Neuronal stem cell (in vitro differentiated cells): ENCODE measurements around the gene RANBP3.

Source experiments
- DNase-seq: peaks from one replicate; pipeline ENCODE4 v3.0.0-alpha.2; 2013; ENCODE audit warnings: low spot score
- H2AFZ ChIP-seq: one replicate; pipeline ENCODE4 v1.6.1; 2013; ENCODE audit warnings: mild to moderate bottlenecking, low read length, inconsistent platforms
- H2AK5ac ChIP-seq: 2 replicates; pipeline ENCODE4 v1.6.1; 2013; ENCODE audit warnings: low read depth, mild to moderate bottlenecking, inconsistent platforms, low read length, moderate library complexity, mixed read lengths
- H2BK120ac ChIP-seq: 2 replicates; pipeline ENCODE4 v1.6.1; 2013; ENCODE audit warnings: low read depth, mild to moderate bottlenecking, inconsistent platforms, low read length, moderate library complexity, mixed read lengths
- H2BK12ac ChIP-seq: one replicate; pipeline ENCODE4 v1.6.1; 2013; ENCODE audit warnings: low read length, inconsistent platforms
- H2BK15ac ChIP-seq: 2 replicates; pipeline ENCODE4 v1.6.1; 2013; ENCODE audit warnings: mild to moderate bottlenecking, low read length, inconsistent platforms, mixed read lengths
- H2BK5ac ChIP-seq: one replicate; pipeline ENCODE4 v1.6.1; 2013; ENCODE audit warnings: inconsistent platforms, mild to moderate bottlenecking, low read length, moderate library complexity
- H3K14ac ChIP-seq: one replicate; pipeline ENCODE4 v1.6.1; 2013; ENCODE audit warnings: low read length, inconsistent platforms
- H3K18ac ChIP-seq: 2 replicates; pipeline ENCODE4 v1.6.1; 2013; ENCODE audit warnings: low read length, inconsistent platforms
- H3K23ac ChIP-seq: 2 replicates; pipeline ENCODE4 v1.6.1; 2013; ENCODE audit warnings: low read depth, mild to moderate bottlenecking, mixed read lengths, low read length, inconsistent platforms; ENCODE audit not compliant: poor library complexity
- H3K27ac ChIP-seq: replicated peaks from 3 replicates; pipeline ENCODE4 v1.5.1; 2013; ENCODE audit warnings: low read length, inconsistent platforms
- H3K27me3 ChIP-seq, 3 experiments: 2 replicates each; pipeline ENCODE4 v1.6.1; 2013; ENCODE audit warnings: low read length in 3 of 3, mild to moderate bottlenecking in 2 of 3, inconsistent platforms in 1 of 3, low read depth in 1 of 3, mixed read lengths in 1 of 3, moderate library complexity in 1 of 3; ENCODE audit not compliant: control insufficient read depth in 3 of 3, insufficient read depth in 3 of 3
- H3K36me3 ChIP-seq, 2 donors: replicated peaks in 1 of 2; 2 replicates each; pipeline ENCODE4 v1.6.1; 2013; ENCODE audit warnings: low read length in 2 of 2; ENCODE audit not compliant: control insufficient read depth in 2 of 2, insufficient read depth in 2 of 2
- H3K4ac ChIP-seq: 2 replicates; pipeline ENCODE4 v1.6.1; 2013; ENCODE audit warnings: inconsistent platforms, mild to moderate bottlenecking, low read length, moderate library complexity
- H3K4me1 ChIP-seq, 2 donors: 1 replicate in 1 of 2; 2 replicates in 1 of 2; pipeline ENCODE4 v1.6.1; 2013; ENCODE audit warnings: low read length in 2 of 2, low read depth in 1 of 2; ENCODE audit not compliant: control insufficient read depth in 2 of 2, insufficient read depth in 1 of 2
- H3K4me2 ChIP-seq: one replicate; pipeline ENCODE4 v1.6.1; 2013; ENCODE audit warnings: mild to moderate bottlenecking, low read length, inconsistent platforms; ENCODE audit not compliant: insufficient read depth, poor library complexity, severe bottlenecking
- H3K4me3 ChIP-seq, 2 donors: 2 replicates each; pipeline ENCODE4 v1.5.1; 2013; ENCODE audit warnings: low read length in 2 of 2, mild to moderate bottlenecking in 2 of 2, inconsistent platforms in 1 of 2, moderate library complexity in 1 of 2
- H3K79me1 ChIP-seq: one replicate; pipeline ENCODE4 v1.6.1; 2013; ENCODE audit warnings: low read depth, mild to moderate bottlenecking, inconsistent platforms, low read length, moderate library complexity
- H3K9ac ChIP-seq: one replicate; pipeline ENCODE4 v1.6.1; 2013; ENCODE audit warnings: mild to moderate bottlenecking, low read depth, low read length, inconsistent platforms; ENCODE audit not compliant: poor library complexity
- H3K9me3 ChIP-seq, 2 donors: replicated peaks in 1 of 2; 2 replicates each; pipeline versions ENCODE3 to v1.6.1; 2013; ENCODE audit warnings: low read length in 2 of 2, mild to moderate bottlenecking in 2 of 2, inconsistent platforms in 1 of 2, low read depth in 1 of 2, mixed read lengths in 1 of 2, moderate library complexity in 1 of 2; ENCODE audit not compliant: control insufficient read depth in 2 of 2, insufficient read depth in 1 of 2
- H4K8ac ChIP-seq: one replicate; pipeline ENCODE4 v1.6.1; 2013; ENCODE audit warnings: low read depth, mild to moderate bottlenecking, inconsistent platforms, low read length, moderate library complexity
- H4K91ac ChIP-seq: one replicate; pipeline ENCODE4 v1.6.1; 2013; ENCODE audit warnings: low read length, low read depth, mild to moderate bottlenecking, inconsistent platforms; ENCODE audit not compliant: poor library complexity
- WGBS, 2 donors: extraction: QIAGEN DNeasy Blood & Tissue Kit; methylation state at CpG; one replicate each; pipeline ENCODE4 v1.1.7; 2013; ENCODE audit warnings: missing lambda C conversion rate in 2 of 2, mixed read lengths in 1 of 2; ENCODE audit not compliant: insufficient read length in 2 of 2, insufficient replicate concordance in 1 of 2; ENCODE audit errors: extremely low coverage in 2 of 2; 5-methylcytosine and 5-hydroxymethylcytosine counted together

RANBP3 gene

GRCh38 chr19:5967571-5967970 is 10.4 kb downstream of the RANBP3 start:
- Histone ChIP-seq H4K8ac (no peak overlapping the region), H4K91ac (no peak overlapping the region), H2AK5ac (no peak overlapping the region), H2BK15ac (no peak overlapping the region), H2BK120ac (no peak overlapping the region), H3K23ac (no peak overlapping the region), H3K9ac (no peak overlapping the region), H3K18ac (no peak overlapping the region), H2BK12ac (no peak overlapping the region), H3K4me2 (no peak overlapping the region), H3K9me3 (no peaks in the 10 kb centered on the region), H2BK5ac (no peak overlapping the region), H3K79me1 (peaks cover 28% of the 10 kb centered on the region), H3K27ac (no peak overlapping the region), H3K14ac (no peak overlapping the region), H3K4ac (no peak overlapping the region), H3K27me3 (no peaks in the 10 kb centered on the region), H3K36me3 (peaks cover 4 to 47% of the 10 kb centered on the region in 2 donors), H3K4me1 (peaks cover 6 to 14% of the 10 kb centered on the region in 2 donors), H2AFZ (no peak overlapping the region), H3K4me3 (no peak overlapping the region)
- WGBS, 2 donors, result no CpG with 5 or more reads among the region's 7 CpGs
- no peak for DNase-seq

- Histone ChIP-seq H3K4me1 (peaks cover 10 to 20% of the 10 kb centered on the region in 2 donors), H3K9ac (no peak overlapping the region)
These were observed 11.0 kb downstream of the RANBP3 start for GRCh38 chr19:5966941-5967340.

DNA sequence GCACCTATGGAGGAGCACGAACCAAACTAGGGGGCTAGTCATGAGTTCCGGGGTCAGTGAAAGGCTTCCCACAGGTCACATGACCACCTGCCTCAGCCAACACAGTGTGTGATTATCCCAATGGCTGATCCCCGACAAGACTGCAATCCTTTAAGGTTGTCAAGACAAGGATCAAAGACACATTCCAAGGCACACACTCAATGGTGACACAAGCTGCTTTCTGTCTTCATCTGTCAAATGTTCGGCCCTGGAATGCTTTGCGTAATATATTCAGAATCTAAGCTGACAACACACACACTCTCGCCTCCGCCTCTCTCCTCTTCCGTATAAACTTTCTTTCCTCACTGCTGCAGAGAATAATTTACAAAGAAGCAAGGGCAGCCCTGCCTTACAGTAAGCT is 11.7 kb downstream of the RANBP3 start:
- no peak overlapping the region for H3K27ac ChIP-seq
- H3K27me3 ChIP-seq, result no peaks in the 10 kb centered on the region
- DNase-seq, result no peak

More at GRCh38 chr19:5966941-5967340, 11.0 kb downstream of the RANBP3 start:
- Histone ChIP-seq H3K36me3 (peaks cover 4 to 41% of the 10 kb centered on the region in 2 donors), H3K4ac (no peak overlapping the region), H3K27ac (no peak overlapping the region), H2BK5ac (no peak overlapping the region), H4K8ac (no peak overlapping the region), H4K91ac (no peak overlapping the region), H3K23ac (no peak overlapping the region), H3K9me3 (no peaks in the 10 kb centered on the region), H3K4me2 (no peak overlapping the region), H2AK5ac (no peak overlapping the region), H2BK120ac (no peak overlapping the region), H2AFZ (no peak overlapping the region), H3K27me3 (no peaks in the 10 kb centered on the region), H3K4me3 (no peak overlapping the region), H3K18ac (no peak overlapping the region), H2BK15ac (no peak overlapping the region), H3K14ac (no peak overlapping the region), H3K79me1 (peaks cover 25% of the 10 kb centered on the region), H2BK12ac (no peak overlapping the region)
- no peak for DNase-seq
- no CpG with 5 or more reads among the region's 9 CpGs for WGBS, 2 donors

GRCh38 chr19:5964816-5965565 is 12.9 kb downstream of the RANBP3 start:
- Histone ChIP-seq H2BK120ac (no peak overlapping the region), H2AFZ (no peak overlapping the region), H3K9me3 (no peaks in the 10 kb centered on the region), H3K4ac (no peak overlapping the region), H2BK15ac (no peak overlapping the region), H4K8ac (no peak overlapping the region), H3K4me1 (peaks cover 12 to 20% of the 10 kb centered on the region in 2 donors), H3K14ac (no peak overlapping the region), H4K91ac (no peak overlapping the region), H3K23ac (no peak overlapping the region), H3K79me1 (peaks cover 31% of the 10 kb centered on the region), H3K18ac (no peak overlapping the region), H3K4me3 (no peak overlapping the region), H2BK12ac (no peak overlapping the region), H3K27ac (no peak overlapping the region), H2BK5ac (no peak overlapping the region), H3K4me2 (no peak overlapping the region), H2AK5ac (no peak overlapping the region), H3K36me3 (peaks cover 2 to 33% of the 10 kb centered on the region in 2 donors), H3K27me3 (no peaks in the 10 kb centered on the region), H3K9ac (no peak overlapping the region)
- no CpG with 5 or more reads among the region's 5 CpGs for WGBS, 2 donors
- DNase-seq, result no peak

More for the DNA sequence above, 11.7 kb downstream of the RANBP3 start:
- Histone ChIP-seq H3K4me3 (no peak overlapping the region), H3K18ac (no peak overlapping the region), H2AFZ (no peak overlapping the region), H3K9me3 (no peaks in the 10 kb centered on the region), H3K4me1 (peaks cover 12 to 20% of the 10 kb centered on the region in 2 donors), H4K91ac (no peak overlapping the region), H3K9ac (no peak overlapping the region), H2BK5ac (no peak overlapping the region), H3K4me2 (no peak overlapping the region), H3K4ac (no peak overlapping the region), H2BK12ac (no peak overlapping the region), H3K14ac (no peak overlapping the region), H3K36me3 (peaks cover 4 to 37% of the 10 kb centered on the region in 2 donors), H2AK5ac (no peak overlapping the region), H3K23ac (no peak overlapping the region), H3K79me1 (peaks cover 27% of the 10 kb centered on the region), H2BK15ac (no peak overlapping the region), H4K8ac (no peak overlapping the region), H2BK120ac (no peak overlapping the region)
- WGBS, 2 donors, result no CpG with 5 or more reads among the region's 8 CpGs
